Right lobe of liver (tissue), 4 donors: ENCODE results near the gene DAPK1.

Source experiments
- POLR2A ChIP-seq: fragments of 450-650 bp; IDR thresholded peaks from one replicate; pipeline ENCODE4 v1.6.1; 2017; ENCODE audit warnings: antibody characterized with exemption, mild to moderate bottlenecking
- TF ChIP-seq, protein P1 (sequence below), 4 donors: fragments of 200-600 bp in 3 of 4; fragments of 450-650 bp in 1 of 4; IDR thresholded peaks; one replicate each; pipeline versions ENCODE4 v1.5.1 to v1.8.0; 2016 to 2022; ENCODE audit warnings: antibody characterized with exemption in 4 of 4, mild to moderate bottlenecking in 2 of 4
- donor health status: DM: no; HTN: no; CAD: no.
- donor health status: DM: no; HTN: no; CAD: no.
- donor health status: DM: no; HTN: yes; CAD: no.

DNA sequence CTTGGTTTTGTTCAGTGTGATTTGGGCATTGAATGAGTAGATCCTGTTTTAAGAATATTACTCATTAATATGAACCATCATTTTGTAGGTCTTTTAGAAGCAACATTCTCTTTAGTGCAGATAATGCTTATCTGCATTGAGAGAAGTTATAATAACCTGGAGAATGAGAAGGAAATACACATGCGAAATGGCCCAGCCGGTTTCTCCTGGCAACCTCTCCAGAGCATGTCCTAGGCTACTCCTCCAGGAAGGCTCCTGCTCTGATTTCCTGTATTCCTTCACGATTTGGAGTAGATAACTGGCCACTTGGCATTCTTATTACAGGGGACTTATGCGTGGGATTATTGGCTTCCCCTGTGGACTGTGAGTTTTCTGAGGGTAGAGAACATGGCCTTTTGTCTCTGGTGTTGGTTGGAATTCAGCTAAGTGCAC lies 12.6 kb downstream of the DAPK1 start:
- TF ChIP-seq, protein P1, sequence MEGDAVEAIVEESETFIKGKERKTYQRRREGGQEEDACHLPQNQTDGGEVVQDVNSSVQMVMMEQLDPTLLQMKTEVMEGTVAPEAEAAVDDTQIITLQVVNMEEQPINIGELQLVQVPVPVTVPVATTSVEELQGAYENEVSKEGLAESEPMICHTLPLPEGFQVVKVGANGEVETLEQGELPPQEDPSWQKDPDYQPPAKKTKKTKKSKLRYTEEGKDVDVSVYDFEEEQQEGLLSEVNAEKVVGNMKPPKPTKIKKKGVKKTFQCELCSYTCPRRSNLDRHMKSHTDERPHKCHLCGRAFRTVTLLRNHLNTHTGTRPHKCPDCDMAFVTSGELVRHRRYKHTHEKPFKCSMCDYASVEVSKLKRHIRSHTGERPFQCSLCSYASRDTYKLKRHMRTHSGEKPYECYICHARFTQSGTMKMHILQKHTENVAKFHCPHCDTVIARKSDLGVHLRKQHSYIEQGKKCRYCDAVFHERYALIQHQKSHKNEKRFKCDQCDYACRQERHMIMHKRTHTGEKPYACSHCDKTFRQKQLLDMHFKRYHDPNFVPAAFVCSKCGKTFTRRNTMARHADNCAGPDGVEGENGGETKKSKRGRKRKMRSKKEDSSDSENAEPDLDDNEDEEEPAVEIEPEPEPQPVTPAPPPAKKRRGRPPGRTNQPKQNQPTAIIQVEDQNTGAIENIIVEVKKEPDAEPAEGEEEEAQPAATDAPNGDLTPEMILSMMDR (IDR thresholded peaks at IDR 0.05) = no peak
- no peak for TF ChIP-seq POLR2A
